ENCODE measurements around the gene GBE1. TPM values are rescaled to one million over a fixed set of nuclear protein-coding genes. Genes with fewer than 3 reads are reported as not detected.

Gene GBE1
- total RNA-seq, 4 donors from 2014 or later = 15.8 to 28.6 (median 20.5) TPM

GRCh38 chr3:81472600-81473362 is 288.7 kb downstream of the GBE1 start:
- no peak for DNase-seq (ENCODE audit: low spot score in 2 of 2)
- Histone ChIP-seq H3K9me3 (no peaks in the 10 kb centered on the region), H3K4me1 (no peaks in the 10 kb centered on the region), H3K27me3 (no peaks in the 10 kb centered on the region), H3K27ac (no peak overlapping the region), H3K36me3 (no peaks in the 10 kb centered on the region), H3K4me3 (no peak overlapping the region)
- TF ChIP-seq POLR2A (IDR thresholded peaks at IDR 0.05) (no peak), EP300 (IDR thresholded peaks at IDR 0.05) (no peak), CTCF (IDR thresholded peaks at IDR 0.05) (no peak), POLR2AphosphoS5 (IDR thresholded peaks at IDR 0.05) (no peak)
- 72% methylated on average over 6 of the region's 6 CpGs for WGBS

GRCh38 chr3:81470524-81471278 is 290.7 kb downstream of the GBE1 start:
- DNase-seq (ENCODE audit: low spot score in 2 of 2) = no peak
- Histone ChIP-seq H3K4me3 (no peak overlapping the region), H3K36me3 (no peaks in the 10 kb centered on the region), H3K9me3 (no peaks in the 10 kb centered on the region), H3K4me1 (no peaks in the 10 kb centered on the region), H3K27ac (no peak overlapping the region), H3K27me3 (no peaks in the 10 kb centered on the region)
- WGBS = 73% methylated on average over 3 of the region's 3 CpGs
- no peak for TF ChIP-seq POLR2AphosphoS5 (IDR thresholded peaks at IDR 0.05)
- no peak for TF ChIP-seq EP300 (IDR thresholded peaks at IDR 0.05)
- TF ChIP-seq POLR2A (IDR thresholded peaks at IDR 0.05) = no peak
- TF ChIP-seq CTCF (IDR thresholded peaks at IDR 0.05) = no peak

GRCh38 chr3:81468391-81468790 is 293.1 kb downstream of the GBE1 start:
- Histone ChIP-seq H3K9me3 (no peaks in the 10 kb centered on the region), H3K27ac (no peak overlapping the region), H3K4me3 (no peak overlapping the region), H3K4me1 (no peaks in the 10 kb centered on the region), H3K27me3 (no peaks in the 10 kb centered on the region), H3K36me3 (no peaks in the 10 kb centered on the region)
- TF ChIP-seq CTCF (IDR thresholded peaks at IDR 0.05) (no peak), POLR2A (IDR thresholded peaks at IDR 0.05) (no peak), POLR2AphosphoS5 (IDR thresholded peaks at IDR 0.05) (no peak), EP300 (IDR thresholded peaks at IDR 0.05) (no peak)
- 86% methylated on average over 3 of the region's 3 CpGs for WGBS
- no peak for DNase-seq (ENCODE audit: low spot score in 2 of 2)

GRCh38 chr3:81466201-81466560 is 295.3 kb downstream of the GBE1 start:
- 100% methylated on average over 1 of the region's 1 CpG for WGBS
- no peak overlapping the region for H3K27ac ChIP-seq
- no peaks in the 10 kb centered on the region for H3K4me1 ChIP-seq
- TF ChIP-seq CTCF (IDR thresholded peaks at IDR 0.05) = no peak
- TF ChIP-seq EP300 (IDR thresholded peaks at IDR 0.05) = no peak
- TF ChIP-seq POLR2AphosphoS5 (IDR thresholded peaks at IDR 0.05) = no peak
- TF ChIP-seq POLR2A (IDR thresholded peaks at IDR 0.05) = no peak
- no peaks in the 10 kb centered on the region for H3K9me3 ChIP-seq
- H3K27me3 ChIP-seq = no peaks in the 10 kb centered on the region
- no peaks in the 10 kb centered on the region for H3K36me3 ChIP-seq
- no peak for DNase-seq (ENCODE audit: low spot score in 2 of 2)
- H3K4me3 ChIP-seq = no peak overlapping the region

- no peak for DNase-seq (ENCODE audit: low spot score in 2 of 2)
These were observed 295.8 kb downstream of the GBE1 start for GRCh38 chr3:81465510-81466200.

More at GRCh38 chr3:81465510-81466200, 295.8 kb downstream of the GBE1 start:
- 88% methylated on average over 7 of the region's 7 CpGs for WGBS
- Histone ChIP-seq H3K9me3 (no peaks in the 10 kb centered on the region), H3K27ac (no peak overlapping the region), H3K27me3 (no peaks in the 10 kb centered on the region), H3K36me3 (no peaks in the 10 kb centered on the region), H3K4me3 (no peak overlapping the region), H3K4me1 (no peaks in the 10 kb centered on the region)
- TF ChIP-seq POLR2AphosphoS5 (IDR thresholded peaks at IDR 0.05) = no peak

Measured in suprapubic skin (tissue), 4 donors.